ENCODE results near the gene ASGR2.
"Not testable (repeated sequence)": the region's sequence is repeated elsewhere in the genome, so short reads cannot be mapped to it uniquely, and the experiment has no call there.

The ASGR2 gene

GRCh38 chr17:7097940-7098339 is 16.7 kb downstream of the ASGR2 start:
- DNase-seq = no peak

- DNase-seq = no peak
Measured at GRCh38 chr17:7095625-7096024, 19.0 kb downstream of the ASGR2 start.

- DNase-seq = no peak
Measured at GRCh38 chr17:7094652-7095019, 20.0 kb downstream of the ASGR2 start.

- not testable (repeated sequence) for DNase-seq
Measured at GRCh38 chr17:7091311-7092005, 23.2 kb downstream of the ASGR2 start.

- DNase-seq = not testable (repeated sequence)
Measured at GRCh38 chr17:7089570-7089969, 25.1 kb downstream of the ASGR2 start.

GRCh38 chr17:7088442-7088841 is 26.2 kb downstream of the ASGR2 start:
- not testable (repeated sequence) for DNase-seq

GRCh38 chr17:7084088-7084487 is 30.5 kb downstream of the ASGR2 start:
- DNase-seq = no peak

GRCh38 chr17:7083592-7083991 is 31.0 kb downstream of the ASGR2 start:
- DNase-seq = no peak

- DNase-seq = no peak
Measured at GRCh38 chr17:7081341-7082062, 33.1 kb downstream of the ASGR2 start.

- no peak for DNase-seq
Measured at GRCh38 chr17:7080456-7081041, 34.1 kb downstream of the ASGR2 start.

- DNase-seq = no peak
Measured at GRCh38 chr17:7079581-7080455, 34.8 kb downstream of the ASGR2 start, which contains the start of gene CLEC10A. Gene CLEC10A (minus strand): TSS chr17:7080251. CDS start chr17:7078812, 1,439 bp downstream.

- DNase-seq = no peak
Measured at GRCh38 chr17:7078711-7079110, 35.9 kb downstream of the ASGR2 start.

- DNase-seq = no peak
Measured at GRCh38 chr17:7077911-7078546, 36.6 kb downstream of the ASGR2 start.

GRCh38 chr17:7074931-7075330 is 39.7 kb downstream of the ASGR2 start:
- DNase-seq = no peak

GRCh38 chr17:7072406-7072805 is 42.2 kb downstream of the ASGR2 start:
- DNase-seq = no peak

- DNase-seq = no peak
Measured at GRCh38 chr17:7070712-7071111, 43.9 kb downstream of the ASGR2 start.

- no peak for DNase-seq
Measured at GRCh38 chr17:7068268-7068667, 46.4 kb downstream of the ASGR2 start.

GRCh38 chr17:7067198-7067597 is 47.4 kb downstream of the ASGR2 start:
- no peak for DNase-seq

- DNase-seq = no peak
Measured at GRCh38 chr17:7064261-7064660, 50.4 kb downstream of the ASGR2 start.

- DNase-seq = no peak
Measured at GRCh38 chr17:7063518-7064094, 51.0 kb downstream of the ASGR2 start.

GRCh38 chr17:7060165-7060891 is 54.3 kb downstream of the ASGR2 start:
- peak; percentile 72 to 78 for DNase-seq
